ENCODE measurements around the gene CILP2. TPM values are rescaled to one million over a fixed set of nuclear protein-coding genes. Genes with fewer than 3 reads are reported as not detected.
A peak's percentile ranks its signal among the peaks of the same experiment; 100 is the strongest.

CILP2 gene
- total and polyA plus RNA-seq, 2 of the 8 experiments (the other 6 are each of a cell fraction or from before 2014, with no cell fraction given), result 4.4 to 5.8 TPM

DNA sequence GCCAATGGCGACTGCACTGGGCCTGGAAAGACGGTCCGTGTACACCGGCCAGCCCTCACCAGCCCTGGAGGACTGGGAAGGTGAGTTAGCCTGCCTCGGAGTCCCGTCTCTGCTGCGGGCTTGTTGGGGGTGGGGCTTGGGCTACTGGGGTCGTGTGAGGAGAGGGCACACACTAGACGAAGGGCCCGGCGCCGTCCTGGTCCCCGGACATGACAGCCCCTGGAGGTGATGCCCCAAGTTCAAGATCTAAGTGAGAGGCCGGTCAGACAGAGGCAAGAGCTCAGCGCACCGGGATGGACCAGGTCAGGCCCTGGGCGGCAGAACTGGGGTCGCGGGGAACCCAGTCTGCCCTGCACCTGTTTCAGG lies 1.6 kb downstream of the CILP2 start:
- Histone ChIP-seq H3K79me1 (ENCODE audit: low read depth, low read length) (no peaks in the 10 kb centered on the region), H3K4me1 (replicated peaks in 1 of 4; ENCODE audit: control insufficient read depth in 3 of 4, insufficient read depth in 4 of 4, low read length in 3 of 4) (peaks cover 0 to 8% (median 3%) of the 10 kb centered on the region in 4 experiments; a peak in 3 of 7 replicates), H3K9ac (replicated peaks in 1 of 4; ENCODE audit: extremely low read depth in 1 of 4, low read depth in 3 of 4, low read length in 3 of 4) (no peak overlapping the region), H2AK5ac (ENCODE audit: low read depth, low read length) (0 out of 2 replicates have a peak overlapping the region, but pooled peaks have one; percentile 39), H3K23me2 (ENCODE audit: low read depth, low read length) (peaks cover 9% of the 10 kb centered on the region; the same call in 1 of the 2 replicates), H3K4me2 (ENCODE audit: insufficient read depth in 1 of 2, low read depth in 2 of 2, low read length in 2 of 2) (peak overlapping the region in 1 of 2 experiments; percentile 52; a peak in 1 of 4 replicates), H2BK20ac (ENCODE audit: low read length) (no peak overlapping the region), H2BK12ac (ENCODE audit: low read depth, low read length) (no peak overlapping the region; the same call in 1 of the 2 replicates), H4K8ac (ENCODE audit: extremely low read depth, insufficient read depth, low read length) (no peak overlapping the region; the same call in 1 of the 2 replicates), H2BK5ac (ENCODE audit: low read depth, low read length) (no peak overlapping the region), H3K36me3 (ENCODE audit: control insufficient read depth in 2 of 4, insufficient read depth in 4 of 4, low read length in 3 of 4) (no peaks in the 10 kb centered on the region), H3K27me3 (replicated peaks in 1 of 4; ENCODE audit: control insufficient read depth in 3 of 4, extremely low read depth in 1 of 4, insufficient read depth in 3 of 4, low read length in 3 of 4) (peaks cover 6 to 26% (median 20%) of the 10 kb centered on the region in 4 experiments), H3K56ac (replicated peaks; ENCODE audit: insufficient read length, low read depth, low read length) (no peak overlapping the region), H3K27ac (ENCODE audit: low read depth, low read length) (no peak overlapping the region), H4K5ac (ENCODE audit: insufficient read length, low read depth, low read length) (no peak overlapping the region), H4K20me1 (replicated peaks in 1 of 2; ENCODE audit: control insufficient read depth in 1 of 2, insufficient read depth in 2 of 2, low read length in 2 of 2) (peaks cover 3 to 6% of the 10 kb centered on the region in 2 experiments), H3K4ac (replicated peaks; ENCODE audit: insufficient read length, low read depth, low read length) (no peak overlapping the region), H4K91ac (replicated peaks; ENCODE audit: insufficient read length, low read length) (no peak overlapping the region), H3K79me2 (ENCODE audit: control insufficient read depth in 1 of 2, insufficient read depth in 2 of 2, low read length in 2 of 2) (no peaks in the 10 kb centered on the region), H3K18ac (ENCODE audit: extremely low read depth, low read length) (no peak overlapping the region), H3K23ac (ENCODE audit: insufficient read length) (no peak overlapping the region), H2BK15ac (ENCODE audit: low read length) (0 out of 2 replicates have a peak overlapping the region, but pooled peaks have one; percentile 81), H3K14ac (ENCODE audit: insufficient read length) (no peak overlapping the region), H2AFZ (ENCODE audit: low read length) (no peak overlapping the region), H2BK120ac (replicated peaks; ENCODE audit: low read depth, low read length) (no peak overlapping the region), H3K4me3 (ENCODE audit: extremely low read depth in 1 of 4, insufficient read depth in 2 of 4, low read depth in 3 of 4, low read length in 4 of 4) (no peak overlapping the region), H3K9me3 (ENCODE audit: insufficient read depth in 2 of 2, low read depth in 1 of 2, low read length in 1 of 2) (peaks cover 0 to 4% of the 10 kb centered on the region in 2 experiments; a peak in 1 of 4 replicates)
- TF ChIP-seq TAF7 (optimal IDR thresholded peaks at IDR 0.05; ENCODE audit: borderline replicate concordance, low read depth, low read length) (no peak), HDAC2 (IDR thresholded peaks at IDR 0.05; ENCODE audit: borderline replicate concordance in 1 of 2, low read depth in 2 of 2, low read length in 2 of 2) (no peak), RBBP5 (IDR thresholded peaks at IDR 0.05; ENCODE audit: borderline replicate concordance, low read depth, low read length) (0 out of 2 replicates have a peak, but pooled peaks have one; percentile 5)
- WGBS, 2 experiments (ENCODE audit: extremely low coverage in 1 of 2, insufficient coverage in 1 of 2, insufficient read length in 1 of 2, insufficient replicate concordance in 2 of 2, low coverage in 1 of 2, low lambda C conversion rate in 2 of 2, missing lambda C conversion rate in 1 of 2), result 78% methylated on average over 19 of the region's 19 CpGs; no CpG with 5 or more reads in 1 of the 2 experiments
- DNase-seq (ENCODE audit: low read depth in 1 of 2, low spot score in 2 of 2) (no peak), FAIRE-seq (no peak)
- ChIA-PET CTCF (ENCODE audit: partially characterized antibody) (interaction anchor here (1.6 to 8.2 kb wide), 2 partner anchors 10 to 13 kb away, joined by 5 to 104 read pairs; no protein-coding TSS in a partner anchor), POLR2A (ENCODE audit: partially characterized antibody) (interaction anchor here (1.3 kb wide), 1 partner anchor 9 kb away, joined by 3 read pairs; no protein-coding TSS in a partner anchor)

Data from H1 (cell line).